CD4-positive, alpha-beta T cell treated with Interleukin-17A for 4 hours (primary cell): ENCODE measurements around the gene EDARADD.
"Not testable (repeated sequence)": the region's sequence is repeated elsewhere in the genome, so short reads cannot be mapped to it uniquely, and the experiment has no call there.

ENCODE experiments used
- DNase-seq: peaks from one replicate; pipeline ENCODE4 v3.0.0-alpha.2; 2020; ENCODE audit warnings: mixed read lengths

Gene EDARADD

DNA sequence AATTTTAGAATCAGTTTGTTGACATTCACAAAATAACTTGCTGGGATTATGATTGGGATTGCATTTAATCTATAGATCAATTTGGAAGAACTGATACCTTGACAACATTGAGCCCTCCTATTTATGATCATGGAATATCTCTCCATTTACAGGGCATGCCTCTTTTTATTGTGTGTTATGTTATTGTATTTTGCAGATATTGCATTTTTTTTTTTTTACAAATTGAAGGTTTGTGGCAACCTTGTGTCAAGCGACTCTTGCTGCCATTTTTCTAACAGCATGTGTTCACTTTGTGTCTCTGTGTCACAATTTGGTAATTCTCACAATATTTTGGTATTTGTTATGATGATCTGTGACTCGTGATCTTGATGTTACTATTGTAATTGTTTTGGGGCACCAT lies 46.3 kb downstream of the EDARADD start:
- no peak for DNase-seq

DNA sequence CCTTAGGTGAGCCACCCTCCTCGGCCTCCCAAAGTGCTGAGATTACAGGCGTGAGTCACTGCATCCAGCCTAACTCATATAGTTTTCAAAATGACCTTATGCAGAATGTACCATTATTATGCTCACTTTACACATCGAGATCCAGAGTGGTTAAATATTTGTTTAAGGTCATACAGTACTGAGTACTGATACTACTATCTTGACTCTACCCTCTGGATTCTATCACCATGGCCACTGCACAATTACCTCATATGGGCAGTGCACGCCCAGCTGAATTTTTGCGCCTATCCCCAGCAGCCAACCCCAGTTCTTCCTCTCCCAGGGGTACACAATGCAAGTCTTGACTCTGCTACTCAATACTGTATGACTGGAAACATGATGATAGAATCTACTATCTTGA lies 56.7 kb downstream of the EDARADD start:
- DNase-seq: no peak

DNA sequence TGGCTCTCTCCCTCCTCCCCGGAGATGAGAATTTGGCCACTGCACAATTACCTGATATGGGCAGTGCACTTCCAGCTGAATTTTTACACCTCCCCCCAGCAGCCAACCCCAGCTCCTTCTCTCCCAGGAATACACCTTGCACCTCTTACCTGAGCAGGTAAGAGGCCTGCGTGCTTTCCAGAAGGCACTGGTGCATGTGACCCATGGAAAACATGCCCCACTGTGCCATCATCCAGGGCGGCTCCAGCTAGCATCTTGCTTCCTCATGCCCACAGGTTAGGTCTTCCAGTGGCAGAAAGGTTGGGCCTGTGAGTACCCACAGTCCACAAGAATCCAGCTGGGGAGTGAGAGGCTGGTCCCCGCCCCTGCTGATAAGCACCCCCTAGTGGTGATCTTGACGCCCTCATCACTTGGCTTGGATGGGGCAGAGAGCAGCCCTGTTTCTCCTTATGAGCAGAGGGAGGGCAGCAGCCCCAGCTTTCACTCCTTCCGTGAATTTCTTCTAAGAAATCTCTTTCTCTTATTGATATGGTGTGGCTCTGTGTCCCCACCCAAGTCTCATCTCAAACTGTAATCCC lies 57.8 kb downstream of the EDARADD start:
- peak; percentile 47 for DNase-seq

DNA sequence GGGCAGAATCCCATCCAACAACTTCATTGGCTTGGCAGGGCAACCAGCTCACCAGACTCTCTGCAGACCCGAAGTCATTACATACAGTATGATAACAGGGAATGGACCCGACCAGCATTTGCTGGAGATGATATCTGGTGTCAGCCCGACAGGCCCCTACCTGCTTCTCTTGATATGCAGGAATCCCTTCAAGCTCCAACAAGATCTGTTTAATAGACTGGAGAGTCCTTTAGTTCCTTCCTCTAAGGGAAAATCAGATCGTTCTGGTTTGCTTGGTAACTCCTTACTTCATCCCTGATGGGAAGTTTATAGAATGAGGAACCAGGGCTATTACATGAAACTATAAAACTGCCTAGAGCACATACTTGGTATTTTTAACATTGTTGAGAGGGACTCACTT lies 61.2 kb downstream of the EDARADD start:
- DNase-seq: no peak

DNA sequence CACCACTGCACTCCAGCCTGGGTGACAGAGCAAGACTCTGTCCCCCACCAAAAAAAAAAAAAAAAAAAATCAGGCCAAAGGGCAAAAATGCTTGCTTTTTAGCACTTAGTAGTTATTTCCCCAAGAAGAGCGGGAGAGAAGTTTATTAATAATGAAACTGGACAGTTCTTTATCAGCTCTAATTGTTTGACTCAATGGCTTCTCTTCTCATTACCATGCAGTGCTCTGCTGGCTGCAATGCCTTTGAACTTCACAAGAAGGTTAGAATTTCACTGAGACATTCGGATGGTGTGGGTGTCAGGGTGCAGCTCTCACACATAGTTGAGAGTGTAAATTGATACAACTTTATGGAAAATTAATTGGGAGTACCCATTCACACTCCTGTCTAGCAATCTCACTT lies 63.7 kb downstream of the EDARADD start:
- DNase-seq: no peak

DNA sequence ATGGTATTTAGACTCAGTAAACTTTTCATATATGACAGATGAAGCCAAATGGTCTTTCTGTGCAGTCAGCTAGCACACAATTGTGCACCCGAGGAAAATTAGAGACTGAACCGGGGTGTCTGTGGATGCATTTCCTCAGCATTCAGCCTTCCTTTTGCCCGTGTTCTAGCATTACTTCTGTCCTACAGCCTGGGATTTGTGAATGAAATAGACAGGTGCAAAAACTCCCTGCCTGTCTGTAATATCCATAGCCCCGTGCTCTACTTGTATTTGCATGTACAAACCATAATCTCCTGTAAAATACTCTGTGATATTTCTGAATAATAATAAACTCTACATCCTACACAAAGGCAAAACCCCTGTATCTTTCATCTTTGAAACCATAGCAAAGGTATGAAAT lies 64.9 kb downstream of the EDARADD start:
- DNase-seq: no peak

DNA sequence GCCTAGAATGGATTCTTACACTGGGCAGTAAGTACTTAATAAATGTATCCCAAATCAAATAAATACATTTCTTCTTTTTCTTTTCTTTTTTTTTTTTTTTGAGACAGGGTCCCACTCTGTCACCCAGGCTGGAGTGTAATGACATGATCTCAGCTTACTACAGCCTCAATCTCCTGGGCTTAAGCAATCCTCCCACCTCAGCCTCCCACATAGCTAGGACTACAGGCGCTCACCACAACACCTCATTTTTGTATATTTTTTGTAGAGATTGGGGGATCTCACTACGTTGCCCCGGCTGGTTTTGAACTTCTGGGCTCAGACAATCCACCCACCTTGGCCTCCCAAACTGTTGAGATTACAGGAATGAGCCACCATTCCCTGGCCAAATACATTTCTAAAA lies 66.0 kb downstream of the EDARADD start:
- no peak for DNase-seq

DNA sequence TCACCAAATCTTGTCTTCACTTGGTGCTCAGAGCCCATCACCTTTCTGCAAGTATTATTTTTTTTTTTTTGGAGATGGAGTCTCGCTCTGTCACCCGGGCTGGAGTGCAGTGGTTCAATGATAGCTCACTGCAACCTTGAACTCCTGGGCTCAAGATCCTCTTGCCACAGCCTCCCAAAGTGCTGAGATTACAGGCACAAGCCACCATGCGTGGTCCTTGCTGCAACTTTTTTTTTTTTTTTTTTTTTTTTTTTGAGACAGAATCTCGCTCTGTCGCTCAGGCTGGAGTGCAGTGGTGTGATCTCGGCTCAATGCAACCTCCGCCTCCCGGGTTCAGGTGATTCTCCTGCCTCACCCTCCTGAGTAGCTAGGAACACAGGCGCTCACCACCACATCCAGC lies 70.1 kb downstream of the EDARADD start:
- DNase-seq: not testable (repeated sequence)

DNA sequence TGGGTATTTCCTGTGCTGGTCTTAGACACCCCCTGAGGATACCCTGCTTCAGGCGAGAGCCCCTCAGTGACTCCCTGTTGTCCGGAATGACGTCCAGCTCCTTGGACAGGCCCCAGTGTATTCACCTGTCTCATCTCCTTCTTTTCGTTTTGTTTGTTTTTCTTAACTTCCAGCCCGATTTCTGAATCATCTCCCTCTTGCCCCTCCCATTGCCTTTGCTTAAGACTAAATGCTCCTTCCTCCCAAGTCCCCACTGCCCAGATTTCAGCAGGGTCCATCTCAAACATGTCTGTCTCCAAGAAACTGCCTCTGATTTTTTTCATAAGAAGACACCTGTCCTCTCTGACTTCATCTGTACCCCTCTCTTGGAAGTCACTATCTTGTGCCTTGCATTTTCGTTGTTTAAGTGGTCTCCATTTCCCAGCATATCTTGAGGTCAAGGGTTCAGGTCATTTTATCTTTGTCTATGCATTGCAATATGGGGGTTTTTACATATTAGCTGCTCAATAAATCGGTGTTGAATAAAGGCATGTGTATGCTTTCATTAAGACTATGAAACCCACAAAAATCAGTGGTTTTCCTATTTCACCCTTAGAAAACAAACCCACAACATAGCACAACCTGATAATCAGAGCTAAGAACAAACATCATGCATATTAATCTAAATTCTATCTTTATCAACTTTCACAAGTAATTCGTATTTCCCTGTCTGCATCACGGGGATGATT lies 71.3 kb downstream of the EDARADD start:
- DNase-seq: no peak

DNA sequence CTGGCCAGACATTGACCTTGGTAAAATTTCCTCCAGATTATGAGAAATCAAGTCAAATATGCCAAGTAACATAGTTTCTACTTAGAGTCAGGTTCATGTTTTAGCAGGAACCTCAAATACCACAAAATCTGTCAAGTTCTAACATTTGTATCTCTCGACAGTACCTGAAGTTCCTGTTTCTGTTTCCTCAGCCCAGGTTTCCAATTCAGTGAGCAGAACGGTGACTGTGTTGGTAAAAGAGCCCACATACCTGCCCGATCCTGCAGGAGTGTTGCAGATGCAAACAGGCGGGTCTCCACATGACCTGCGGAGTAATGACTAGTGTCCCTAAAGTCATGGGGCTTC lies 71.8 kb downstream of the EDARADD start:
- no peak for DNase-seq

DNA sequence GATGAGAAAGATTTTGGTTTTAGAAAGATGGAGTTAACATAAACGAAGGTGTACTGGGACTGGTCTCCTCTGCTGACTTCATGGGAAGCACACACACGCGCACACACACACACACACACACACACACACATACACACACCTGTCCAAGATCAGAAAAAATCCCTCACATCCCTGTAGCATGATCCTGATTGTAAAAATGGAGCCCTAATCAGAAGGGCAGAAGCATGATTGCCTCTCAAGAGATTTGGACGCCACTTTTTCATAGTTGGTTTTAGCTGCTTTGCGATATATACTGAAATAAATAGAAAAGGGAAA lies 73.2 kb downstream of the EDARADD start:
- DNase-seq: no peak

DNA sequence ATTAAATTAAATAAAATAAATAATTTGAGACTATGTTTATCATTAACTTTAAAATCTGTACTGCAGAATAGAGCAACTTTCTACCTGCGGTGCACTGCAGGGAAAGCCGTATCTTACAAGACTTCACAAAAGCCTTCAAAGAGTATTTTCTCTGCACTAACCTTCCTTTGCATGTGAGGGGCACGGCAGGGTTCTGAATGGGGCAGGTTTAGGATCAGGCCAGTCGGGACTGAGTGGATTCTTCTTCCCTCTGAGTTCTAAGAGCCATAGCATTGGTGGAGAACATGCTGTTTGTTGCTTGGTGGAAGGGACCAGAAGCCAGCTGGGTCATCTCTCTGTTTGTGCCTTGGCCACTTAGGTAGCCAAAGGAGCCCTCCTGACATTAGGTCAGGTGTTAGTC lies 74.5 kb downstream of the EDARADD start:
- no peak for DNase-seq

DNA sequence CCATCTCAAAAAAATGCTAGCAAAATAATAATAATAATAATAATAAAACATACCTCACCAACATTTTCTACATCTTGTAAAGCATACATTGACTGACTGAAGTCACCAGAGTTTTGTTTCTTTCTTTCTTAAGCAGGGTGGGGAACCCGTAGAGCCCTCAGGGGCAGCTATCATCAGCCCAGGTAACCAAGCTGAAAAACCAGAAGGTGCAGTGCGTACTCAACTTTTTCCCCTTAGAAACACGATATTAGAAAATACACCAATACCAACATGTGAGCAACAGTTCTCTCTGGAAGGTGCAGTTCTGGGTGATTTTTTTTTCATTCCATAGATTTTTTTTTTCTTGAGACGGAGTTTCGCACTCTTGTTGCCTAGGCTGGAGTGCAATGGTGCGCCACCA lies 75.4 kb downstream of the EDARADD start:
- no peak for DNase-seq

DNA sequence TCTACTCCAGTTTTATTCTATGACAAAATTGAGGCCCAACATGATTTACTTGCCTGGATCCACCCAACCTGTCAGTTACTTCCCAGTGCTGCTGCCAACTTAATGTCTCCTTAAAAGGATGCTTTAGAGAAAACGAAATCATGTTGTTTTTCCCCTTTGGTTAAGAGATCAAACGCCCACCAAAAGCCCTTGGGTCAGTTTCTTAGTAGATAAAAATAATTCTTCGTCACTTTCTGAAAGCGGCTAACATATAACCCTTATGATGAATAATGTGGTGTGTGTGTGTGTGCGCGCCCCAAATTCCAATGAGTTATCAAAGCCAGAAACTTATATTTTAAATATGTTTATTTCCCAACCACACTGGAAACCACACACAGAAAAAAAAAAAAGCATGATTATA lies 77.0 kb downstream of the EDARADD start:
- no peak for DNase-seq

DNA sequence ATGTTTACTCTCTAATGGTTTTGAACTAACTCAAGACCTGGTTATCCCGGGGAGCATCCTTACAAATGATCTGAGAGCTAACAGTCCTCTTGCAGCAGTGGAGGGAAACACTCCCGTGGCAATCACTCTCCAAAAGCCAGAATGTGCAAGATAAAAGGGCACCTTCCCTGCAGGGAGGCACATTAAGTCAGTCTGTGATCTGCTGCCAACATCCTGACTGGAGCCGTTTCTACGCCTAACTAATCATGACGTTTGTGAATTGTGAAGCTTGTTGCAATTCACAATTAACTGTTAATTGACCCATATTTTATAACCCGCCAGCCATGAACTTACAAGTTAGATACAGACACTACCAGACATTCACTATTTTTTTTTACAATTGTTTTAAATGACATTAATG lies 77.6 kb downstream of the EDARADD start:
- no peak for DNase-seq

DNA sequence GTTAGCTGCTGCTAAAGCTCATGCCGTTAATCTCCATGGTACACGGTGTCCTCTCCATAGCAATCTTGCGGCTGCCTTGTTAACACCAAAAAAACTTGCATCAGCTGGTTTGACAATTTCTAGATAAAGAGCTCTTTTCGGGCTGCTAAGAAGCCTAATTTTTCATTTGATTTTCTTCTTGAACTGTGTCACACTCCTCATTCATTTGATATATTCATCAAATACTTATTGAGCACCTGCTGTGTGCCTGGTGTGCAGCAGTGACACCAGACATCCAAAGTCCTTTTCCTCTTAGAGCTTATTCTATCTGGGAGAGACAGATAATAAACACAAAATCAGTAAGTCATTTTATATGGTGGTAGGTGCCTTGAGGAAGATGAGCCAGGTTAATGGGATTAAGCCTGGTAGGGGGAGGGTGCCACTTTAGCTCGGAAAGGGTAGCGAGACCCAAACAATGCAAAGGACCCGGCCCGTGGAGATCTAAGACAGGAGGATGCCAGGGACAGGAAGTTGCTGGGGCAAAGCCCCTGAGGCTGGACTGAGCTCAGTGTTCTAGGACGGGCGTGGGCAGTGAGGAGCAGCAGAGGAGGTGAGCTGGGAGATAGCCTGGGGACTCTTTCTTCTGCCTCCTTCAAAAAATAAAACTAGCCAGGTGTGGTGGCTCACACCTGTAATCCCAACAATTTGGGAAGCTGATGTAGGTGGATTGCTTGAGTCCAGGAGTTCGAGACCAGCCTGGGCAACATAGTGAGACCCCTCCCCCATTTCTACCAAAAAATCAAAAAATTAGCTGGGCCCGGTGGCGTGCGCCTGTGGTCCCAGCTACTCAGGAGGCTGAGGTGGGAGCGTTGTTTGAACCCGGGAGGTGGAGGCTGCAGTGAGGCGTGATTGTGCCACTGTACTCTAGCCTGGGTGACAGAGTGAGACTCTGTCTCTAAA lies 79.0 kb downstream of the EDARADD start:
- no peak for DNase-seq

DNA sequence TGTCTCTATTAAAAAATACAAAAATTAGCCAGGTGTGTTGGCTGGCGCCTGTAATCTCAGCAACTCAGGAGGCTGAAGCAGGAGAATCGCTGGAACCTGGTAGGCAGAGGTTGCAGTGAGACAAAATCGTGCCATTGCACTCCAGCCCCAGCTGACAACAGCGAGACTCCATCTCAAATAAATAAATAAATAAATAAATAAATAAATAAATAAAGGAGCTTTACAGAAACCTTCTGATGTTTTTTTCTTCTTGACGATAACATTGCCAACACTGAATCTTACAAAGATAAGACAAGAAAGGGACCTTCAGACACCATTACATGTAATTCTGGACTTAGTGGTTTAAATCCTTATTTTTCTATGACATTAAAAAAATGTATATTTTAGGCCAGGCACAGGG lies 81.9 kb downstream of the EDARADD start:
- DNase-seq: no peak

DNA sequence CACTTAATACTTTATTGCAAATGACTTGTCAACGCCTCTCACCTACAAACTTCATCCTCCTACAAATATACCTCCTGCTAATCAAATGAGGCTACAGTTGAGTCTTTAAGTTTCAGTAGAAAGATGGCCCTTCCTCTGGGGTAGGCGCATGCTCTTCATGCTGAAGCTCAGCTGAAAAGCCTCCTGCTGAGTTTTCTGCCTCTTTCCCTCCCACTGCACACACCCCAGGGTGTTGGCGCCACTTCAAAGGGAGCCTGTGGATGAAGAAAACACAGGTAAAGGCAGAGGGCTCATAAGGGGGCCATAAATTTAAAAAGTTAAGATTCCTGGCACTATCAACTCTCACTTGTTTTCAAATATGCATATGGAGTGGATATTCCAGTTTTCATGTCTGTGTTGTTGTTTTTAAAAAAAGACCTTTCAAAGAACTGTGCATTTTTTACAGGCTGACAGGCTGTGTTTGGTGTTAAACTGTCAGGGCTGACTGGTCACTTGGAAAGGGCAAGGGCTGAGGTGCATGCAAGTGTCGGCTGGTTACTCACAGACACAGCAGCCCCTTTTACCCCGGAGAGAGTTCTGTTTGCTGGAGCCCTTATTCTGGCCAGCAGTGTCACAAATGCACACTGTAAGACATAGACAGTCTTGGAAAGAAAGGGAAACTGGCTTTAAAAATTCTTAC lies 86.8 kb downstream of the EDARADD start:
- DNase-seq: no peak

DNA sequence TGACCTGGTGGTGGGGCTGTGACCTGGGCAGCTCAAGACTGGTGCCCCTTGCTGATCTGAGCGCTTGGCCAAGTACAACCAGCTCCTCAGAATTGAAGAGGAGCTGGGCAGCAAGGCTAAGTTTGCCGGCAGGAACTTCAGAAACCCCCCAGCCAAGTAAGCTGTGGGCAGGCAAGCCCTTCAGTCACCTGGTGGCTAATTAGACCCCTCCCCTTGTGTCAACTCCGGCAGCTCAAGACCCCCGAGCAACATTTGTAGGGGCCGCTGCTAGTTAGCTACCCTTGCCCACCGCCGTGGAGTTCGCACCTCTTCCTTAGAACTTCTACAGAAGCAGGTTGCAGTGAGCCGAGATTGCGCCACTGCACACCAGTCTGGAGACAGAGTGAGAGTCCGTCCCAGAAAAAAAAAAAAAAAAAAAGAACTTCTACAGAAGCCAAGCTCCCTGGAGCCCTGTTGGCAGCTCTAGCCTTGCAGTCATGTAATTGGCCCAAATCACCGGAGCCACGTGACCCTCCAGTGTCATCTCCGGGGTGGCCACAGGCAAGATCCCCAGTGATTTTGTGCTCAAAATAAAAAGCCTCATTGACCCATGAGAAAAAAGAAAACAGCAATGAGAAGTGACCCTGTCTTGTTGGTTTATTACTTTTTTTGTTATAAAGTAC lies 90.4 kb downstream of the EDARADD start:
- DNase-seq: no peak

DNA sequence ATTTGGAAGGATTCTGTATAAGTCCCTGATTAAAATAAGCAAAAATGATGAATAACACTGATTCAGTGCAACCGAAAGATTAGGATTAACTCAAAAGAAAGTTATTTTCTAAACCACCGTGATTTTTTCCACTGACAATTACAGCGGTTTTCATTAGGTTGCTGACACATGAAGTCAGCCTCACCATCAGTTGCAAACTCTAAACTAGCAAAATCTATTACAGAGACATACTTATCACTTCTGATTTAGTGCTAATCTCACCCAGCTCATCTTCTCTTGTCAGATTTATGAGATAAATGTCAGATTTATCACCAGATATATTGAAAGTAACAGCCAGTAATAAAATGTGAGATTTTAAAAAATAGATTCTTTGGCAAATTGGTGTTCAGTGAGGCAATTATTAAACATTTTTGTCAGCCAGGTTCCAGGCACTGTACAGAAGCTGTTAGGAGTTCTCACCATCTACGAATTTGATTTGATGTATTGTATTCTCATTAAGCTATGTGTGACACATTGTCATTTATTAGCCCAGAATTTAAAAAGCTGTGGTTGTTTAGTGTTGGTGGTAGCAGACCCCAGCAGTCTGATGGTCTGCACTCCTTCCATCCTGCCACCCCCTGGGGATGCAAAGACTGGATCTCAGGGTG lies 92.4 kb downstream of the EDARADD start:
- no peak for DNase-seq

DNA sequence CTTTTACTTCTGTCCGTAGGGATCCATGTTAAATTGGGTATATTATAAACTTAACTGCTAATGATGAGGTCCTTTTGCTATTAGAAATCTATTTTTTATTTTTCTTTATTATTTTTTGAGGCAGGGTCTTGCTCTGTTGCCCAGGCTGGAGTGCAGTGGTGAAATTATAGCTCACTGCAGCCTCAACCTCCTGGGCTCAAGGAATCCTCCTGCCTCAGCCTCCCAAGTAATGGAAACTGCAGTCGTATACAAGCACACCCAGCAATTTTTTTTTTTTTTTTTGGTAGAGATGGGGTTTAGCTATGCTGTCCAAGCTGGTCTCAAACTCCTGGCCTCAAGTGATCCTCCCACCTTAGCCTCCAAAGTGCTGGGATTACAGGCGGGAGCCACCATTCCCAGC lies 95.1 kb downstream of the EDARADD start:
- DNase-seq: not testable (repeated sequence)

DNA sequence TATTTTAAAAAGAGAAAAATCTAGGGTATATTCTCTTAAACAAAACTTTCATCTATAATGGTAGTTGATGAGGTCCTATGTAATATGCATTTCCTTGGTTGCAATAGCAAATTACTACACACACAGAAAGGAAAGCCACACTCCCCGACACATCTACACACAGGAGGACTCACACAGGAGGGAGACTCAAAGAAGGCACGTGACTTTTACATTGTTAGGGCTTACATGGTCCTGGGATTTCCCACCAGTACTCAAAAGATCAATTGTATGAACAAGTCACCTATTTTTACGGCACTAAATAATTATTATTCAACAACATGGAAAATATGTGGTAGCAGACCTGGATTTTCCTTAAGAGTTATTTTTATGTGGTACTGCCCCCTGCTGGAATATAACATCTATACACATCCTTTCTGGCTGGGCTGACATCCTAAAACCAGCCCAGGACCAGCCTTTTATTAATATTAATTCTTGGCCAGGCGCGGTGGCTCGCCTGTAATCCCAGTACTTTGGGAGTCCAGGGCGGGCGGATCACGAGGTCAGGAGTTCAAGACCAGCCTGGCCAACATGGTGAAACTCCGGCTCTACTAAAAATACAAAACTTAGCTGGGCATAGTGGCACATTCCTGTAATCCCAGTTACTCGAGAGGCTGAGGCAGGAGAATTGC lies 95.8 kb downstream of the EDARADD start:
- DNase-seq: peak; percentile 8
